Esophagus muscularis mucosa (tissue), 4 donors: ENCODE results near the gene ZNF619. TPM values are rescaled to one million over a fixed set of nuclear protein-coding genes. Genes with fewer than 3 reads are reported as not detected.

Source experiments
- DNase-seq: peaks from one replicate; pipeline ENCODE4 v3.0.0-alpha.2; 2017; ENCODE audit errors: extremely low spot score
- H3K27ac ChIP-seq, 4 donors: fragments of 200-600 bp; sonication (generic); replicated peaks in 1 of 4; 1 replicate in 3 of 4; 2 replicates in 1 of 4; pipeline ENCODE4 v1.5.1; 2016 to 2019; ENCODE audit warnings: mild to moderate bottlenecking in 1 of 4
- H3K27me3 ChIP-seq, 4 donors: fragments of 200-600 bp; sonication (generic); one replicate each; pipeline versions ENCODE4 v1.5.1 to v1.6.0; 2016 to 2019
- H3K36me3 ChIP-seq, 4 donors: fragments of 200-600 bp; sonication (generic); one replicate each; pipeline ENCODE4 v1.5.1; 2016 to 2019
- H3K4me1 ChIP-seq, 4 donors: fragments of 200-600 bp; sonication (generic); one replicate each; pipeline ENCODE4 v1.5.1; 2016 to 2019
- H3K4me3 ChIP-seq, 4 donors: fragments of 200-600 bp; sonication (generic); 1 replicate in 2 of 4; 2 replicates in 2 of 4; pipeline ENCODE4 v1.5.1; 2016 to 2019; ENCODE audit warnings: mild to moderate bottlenecking in 4 of 4, moderate library complexity in 1 of 4
- H3K9me3 ChIP-seq, 4 donors: fragments of 200-600 bp; sonication (generic); 1 replicate in 3 of 4; 2 replicates in 1 of 4; pipeline ENCODE4 v1.5.1; 2016 to 2019
- CTCF ChIP-seq, 3 experiments: fragments of 200-600 bp in 2 of 3; fragments of 450-650 bp in 1 of 3; sonication (generic) in 2 of 3; IDR thresholded peaks; one replicate each; pipeline ENCODE4 v1.5.1; 2017 to 2019; ENCODE audit warnings: antibody characterized with exemption in 3 of 3, mild to moderate bottlenecking in 2 of 3, moderate library complexity in 1 of 3
- EP300 ChIP-seq: sonication (generic); formaldehyde crosslinking; IDR thresholded peaks from one replicate; pipeline ENCODE4 v1.6.1; 2017; ENCODE audit warnings: antibody characterized with exemption
- POLR2A ChIP-seq: fragments of 450-650 bp; IDR thresholded peaks from one replicate; pipeline ENCODE4 v1.6.1; 2017; ENCODE audit warnings: antibody characterized with exemption, moderate library complexity, mild to moderate bottlenecking, low read depth
- POLR2AphosphoS5 ChIP-seq, 2 donors: sonication (generic); formaldehyde crosslinking; IDR thresholded peaks; one replicate each; pipeline ENCODE4 v1.6.1; 2017; ENCODE audit warnings: antibody characterized with exemption in 2 of 2
- WGBS: methylation state at CpG from one replicate; pipeline ENCODE4 v1.1.5; 2018; 5-methylcytosine and 5-hydroxymethylcytosine counted together
- intact Hi-C: fragments of 100-400 bp; cut with DNase I; formaldehyde crosslinking; loops from one replicate; pipeline ENCODE4 v1.15.1; 2023
- total RNA-seq, 4 donors: library from RNA; depleted of rRNA; stranded (reverse); fragments of >200 nt; gene quantifications; one replicate each; pipeline versions ENCODE4 v1.1.0 to v1.2.1, GENCODE V29; 2016

ZNF619 gene
- total RNA-seq, 4 donors from 2014 or later, result 2.8 to 5.4 (median 3.5) TPM

GRCh38 chr3:40464339-40465110 lies 12.4 kb upstream of the ZNF619 start:
- no peaks in the 10 kb centered on the region for H3K27me3 ChIP-seq
- WGBS, result 65% methylated on average over 9 of the region's 9 CpGs
- no peak for DNase-seq
- intact Hi-C loops, result no loop called here
- H3K4me1 ChIP-seq, result peaks cover 0 to 14% (median 9%) of the 10 kb centered on the region in 4 donors
- peaks cover 41 to 81% (median 62%) of the 10 kb centered on the region in 4 donors for H3K36me3 ChIP-seq
- H3K27ac ChIP-seq, result no peak overlapping the region
- H3K9me3 ChIP-seq, result no peaks in the 10 kb centered on the region
- TF ChIP-seq EP300 (no peak), POLR2A (no peak), POLR2AphosphoS5 (IDR thresholded peaks at IDR 0.05) (no peak), CTCF (IDR thresholded peaks at IDR 0.05) (no peak)
- no peak overlapping the region for H3K4me3 ChIP-seq

DNA sequence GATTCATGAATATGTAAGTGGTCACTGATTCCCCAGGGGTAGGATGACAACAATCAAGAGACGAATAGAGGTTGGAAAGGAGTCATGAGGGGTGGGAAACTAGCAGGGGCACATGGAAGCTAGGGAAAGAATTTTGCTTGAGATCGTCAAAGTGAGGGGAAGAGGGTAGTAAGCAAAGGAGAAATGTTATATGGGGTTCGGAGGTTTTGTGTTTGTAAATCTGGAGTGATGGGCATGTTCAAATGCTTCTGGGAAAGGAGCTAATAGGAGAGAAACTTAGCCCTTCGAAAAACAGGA lies 11.9 kb upstream of the ZNF619 start:
- Histone ChIP-seq H3K4me3 (no peak overlapping the region), H3K9me3 (no peaks in the 10 kb centered on the region), H3K4me1 (peaks cover 0 to 10% (median 5%) of the 10 kb centered on the region in 4 donors), H3K36me3 (peaks cover 37 to 76% (median 57%) of the 10 kb centered on the region in 4 donors), H3K27me3 (no peaks in the 10 kb centered on the region), H3K27ac (no peak overlapping the region)
- 78% methylated on average over 4 of the region's 4 CpGs for WGBS
- no peak for DNase-seq
- TF ChIP-seq CTCF (IDR thresholded peaks at IDR 0.05), result no peak
- TF ChIP-seq POLR2AphosphoS5 (IDR thresholded peaks at IDR 0.05), result no peak
- TF ChIP-seq POLR2A, result no peak
- TF ChIP-seq EP300, result no peak
- intact Hi-C loops, result no loop called here

- Histone ChIP-seq H3K36me3 (peaks cover 33 to 72% (median 53%) of the 10 kb centered on the region in 4 donors), H3K27ac (no peak overlapping the region)
- 91% methylated on average over 2 of the region's 2 CpGs for WGBS
These were observed 11.5 kb upstream of the ZNF619 start for GRCh38 chr3:40465456-40465855.

DNA sequence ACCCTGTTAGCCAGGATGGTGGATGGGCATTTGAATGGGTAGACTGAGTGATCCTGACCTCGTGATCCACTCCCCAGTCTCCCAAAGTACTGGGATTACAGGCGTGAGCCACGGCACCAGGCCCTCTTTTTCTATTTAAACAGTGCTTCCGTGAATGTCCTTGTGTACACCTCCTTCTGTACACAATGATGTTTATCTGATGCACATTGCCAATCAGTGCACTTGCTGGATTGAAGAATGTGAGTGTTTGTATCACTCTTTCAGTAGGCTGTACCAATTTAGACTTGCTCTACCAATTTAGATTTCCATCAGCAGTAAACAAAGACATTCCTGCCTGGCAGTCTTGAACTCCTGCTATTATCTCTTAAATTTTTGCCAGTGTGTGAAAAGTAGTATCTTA lies 8.9 kb upstream of the ZNF619 start:
- 92% methylated on average over 3 of the region's 4 CpGs for WGBS

More at GRCh38 chr3:40465456-40465855, 11.5 kb upstream of the ZNF619 start:
- Histone ChIP-seq H3K4me1 (peaks cover 0 to 6% (median 3%) of the 10 kb centered on the region in 4 donors), H3K27me3 (no peaks in the 10 kb centered on the region), H3K9me3 (no peaks in the 10 kb centered on the region), H3K4me3 (no peak overlapping the region)
- intact Hi-C loops, result no loop called here
- DNase-seq, result no peak
- TF ChIP-seq EP300 (no peak), CTCF (IDR thresholded peaks at IDR 0.05) (no peak), POLR2AphosphoS5 (IDR thresholded peaks at IDR 0.05) (no peak), POLR2A (no peak)

More for the DNA sequence above, 8.9 kb upstream of the ZNF619 start:
- Histone ChIP-seq H3K9me3 (no peaks in the 10 kb centered on the region), H3K4me3 (no peak overlapping the region), H3K4me1 (no peaks in the 10 kb centered on the region), H3K27ac (no peak overlapping the region), H3K36me3 (peaks cover 9 to 46% (median 27%) of the 10 kb centered on the region in 4 donors), H3K27me3 (no peaks in the 10 kb centered on the region)
- intact Hi-C loops, result no loop called here
- DNase-seq, result no peak
- no peak for TF ChIP-seq EP300
- no peak for TF ChIP-seq CTCF (IDR thresholded peaks at IDR 0.05)
- no peak for TF ChIP-seq POLR2AphosphoS5 (IDR thresholded peaks at IDR 0.05)
- TF ChIP-seq POLR2A, result no peak
